ENCODE results near the gene UVRAG.
A peak's percentile ranks its signal among the peaks of the same experiment; 100 is the strongest.
"Not testable (repeated sequence)": the region's sequence is repeated elsewhere in the genome, so short reads cannot be mapped to it uniquely, and the experiment has no call there.

The UVRAG gene

GRCh38 chr11:75973710-75974109 lies 158.7 kb downstream of the UVRAG start:
- DNase-seq = not testable (repeated sequence)

DNA sequence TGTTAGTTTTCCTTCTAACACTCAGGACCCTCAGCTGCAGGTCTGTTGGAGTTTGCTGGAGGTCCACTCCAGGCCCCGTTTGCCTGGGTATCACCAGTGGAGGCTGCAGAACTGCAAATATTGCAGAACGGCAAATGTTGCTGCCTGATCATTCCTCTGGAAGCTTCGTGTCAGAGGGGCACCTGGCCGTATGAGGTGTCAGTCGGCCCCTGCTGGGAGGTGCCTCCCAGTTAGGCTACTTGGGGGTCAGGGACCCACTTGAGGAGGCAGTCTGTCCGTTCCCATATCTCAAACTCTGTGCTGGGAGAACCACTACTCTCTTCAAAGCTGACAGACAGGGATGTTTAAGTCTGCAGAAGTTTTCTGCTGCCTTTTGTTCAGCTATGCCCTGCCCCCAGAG lies 164.1 kb downstream of the UVRAG start:
- DNase-seq = not testable (repeated sequence)

DNA sequence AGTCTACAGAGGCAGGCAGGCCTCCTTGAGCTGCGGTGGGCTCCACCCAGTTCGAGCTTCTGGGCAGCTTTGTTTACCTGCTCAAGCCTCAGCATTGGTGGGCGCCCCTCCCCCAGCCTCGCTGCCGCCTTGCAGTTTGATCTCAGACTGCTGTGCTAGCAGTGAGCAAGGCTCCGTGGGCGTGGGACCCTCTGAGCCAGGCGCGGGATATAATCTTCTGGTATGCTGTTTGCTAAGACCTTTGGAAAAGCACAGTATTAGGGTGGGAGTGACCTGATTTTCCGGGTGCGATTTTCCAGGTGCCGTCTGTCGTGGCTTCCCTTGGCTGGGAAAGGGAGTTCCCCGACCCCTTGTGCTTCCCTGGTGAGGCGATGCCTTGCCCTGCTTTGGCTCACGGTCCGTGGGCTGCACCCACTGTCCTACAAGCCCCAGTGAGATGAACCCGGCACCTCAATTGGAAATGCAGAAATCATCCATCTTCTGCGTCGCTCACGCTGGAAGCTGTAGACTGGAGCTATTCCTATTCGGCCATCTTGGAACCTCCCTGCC lies 164.5 kb downstream of the UVRAG start:
- not testable (repeated sequence) for DNase-seq

DNA sequence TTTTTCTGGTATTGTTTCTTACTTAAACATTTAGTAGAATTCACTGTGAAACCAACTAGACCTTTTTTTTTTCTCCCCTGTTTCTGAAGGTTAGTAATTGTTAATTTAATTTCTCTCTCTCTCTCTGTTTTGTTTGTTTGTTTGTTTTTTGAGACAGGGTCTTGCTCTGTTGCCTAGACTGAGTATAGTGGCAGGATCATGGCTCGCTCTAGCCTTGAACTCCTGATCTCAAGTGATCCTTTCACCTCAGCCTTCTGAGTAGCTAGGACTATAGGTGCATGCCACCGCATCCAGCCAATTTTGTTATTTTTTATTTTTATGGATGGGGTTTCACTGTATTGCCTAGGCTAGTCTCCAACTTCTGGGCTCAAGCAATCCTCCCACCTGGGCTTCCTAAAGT lies 165.0 kb downstream of the UVRAG start:
- DNase-seq = no peak

- DNase-seq = no peak
Observed at GRCh38 chr11:75981546-75981945, 166.5 kb downstream of the UVRAG start.

DNA sequence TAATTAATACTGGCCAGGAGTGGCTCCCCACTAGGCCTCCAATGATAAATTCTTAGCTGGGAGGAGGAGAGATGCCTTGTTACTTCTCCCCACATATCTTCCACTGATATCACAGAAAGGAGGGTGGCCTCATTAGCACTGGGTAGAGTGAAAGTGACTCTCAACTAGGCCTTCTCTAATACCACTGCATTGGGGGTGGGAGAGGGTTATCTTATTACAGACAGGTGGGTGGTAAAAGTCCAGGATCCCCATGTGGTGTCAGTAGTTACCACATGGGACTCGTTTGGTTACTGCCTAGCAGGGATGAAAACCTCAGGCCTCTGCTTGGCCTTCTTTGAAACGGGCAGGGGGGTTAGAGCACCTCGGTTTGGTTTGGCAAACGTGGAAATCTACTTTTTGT lies 167.3 kb downstream of the UVRAG start:
- DNase-seq = no peak

DNA sequence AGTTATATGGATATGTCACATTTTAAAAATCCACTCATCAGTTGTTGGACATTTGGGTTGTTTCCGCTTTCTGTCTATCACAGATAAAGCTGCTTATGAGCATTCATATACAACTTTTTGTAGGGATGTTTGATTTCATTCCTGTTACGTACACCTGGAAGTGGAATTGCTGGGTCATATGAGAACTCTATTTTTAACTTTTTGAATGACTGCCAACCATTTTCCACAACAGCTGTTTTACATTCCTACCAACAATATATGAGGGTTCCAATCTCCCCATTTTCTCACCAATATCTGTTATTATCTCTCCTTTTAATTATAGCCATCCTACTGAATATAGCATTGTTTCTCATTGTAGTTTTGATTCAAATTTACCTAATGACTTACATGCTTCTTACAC lies 172.0 kb downstream of the UVRAG start:
- DNase-seq = no peak

DNA sequence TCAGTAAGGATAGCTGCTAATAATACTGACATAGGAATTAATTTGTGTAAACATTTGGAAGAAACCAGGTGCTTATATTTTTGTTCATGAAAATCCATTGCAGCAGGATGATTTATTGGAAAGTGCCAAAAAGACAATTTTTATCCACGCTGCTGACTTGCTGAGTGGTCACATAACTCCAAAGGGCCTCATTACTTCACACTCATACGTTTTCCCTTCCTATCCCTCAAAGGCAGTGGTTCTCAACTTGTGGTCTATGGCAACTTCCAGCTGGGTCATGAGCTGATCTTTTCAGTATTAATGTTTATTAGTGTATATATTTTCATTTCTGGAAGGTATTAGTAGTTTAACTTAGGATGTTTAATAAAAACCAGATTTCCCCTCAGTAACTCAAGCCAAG lies 178.1 kb downstream of the UVRAG start:
- no peak for DNase-seq

DNA sequence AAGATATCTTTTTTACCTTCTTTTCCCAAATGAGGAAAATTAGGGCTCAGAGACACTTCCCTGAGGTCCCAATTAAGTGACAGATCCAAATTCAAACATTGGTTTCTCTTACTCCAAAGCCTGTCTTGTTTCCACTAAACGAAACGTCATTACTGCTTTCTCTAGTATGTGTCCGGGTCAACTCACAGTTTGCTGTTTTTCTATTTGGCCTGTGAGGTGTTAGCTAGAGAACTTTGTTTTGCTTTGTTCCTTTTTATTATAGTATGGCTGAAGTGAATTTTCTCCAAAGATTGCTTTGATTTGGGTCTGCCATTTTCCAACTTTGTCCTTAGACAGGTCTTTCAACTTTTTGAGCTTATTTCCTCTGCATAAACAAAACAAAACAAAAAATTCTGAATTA lies 179.6 kb downstream of the UVRAG start:
- no peak for DNase-seq

DNA sequence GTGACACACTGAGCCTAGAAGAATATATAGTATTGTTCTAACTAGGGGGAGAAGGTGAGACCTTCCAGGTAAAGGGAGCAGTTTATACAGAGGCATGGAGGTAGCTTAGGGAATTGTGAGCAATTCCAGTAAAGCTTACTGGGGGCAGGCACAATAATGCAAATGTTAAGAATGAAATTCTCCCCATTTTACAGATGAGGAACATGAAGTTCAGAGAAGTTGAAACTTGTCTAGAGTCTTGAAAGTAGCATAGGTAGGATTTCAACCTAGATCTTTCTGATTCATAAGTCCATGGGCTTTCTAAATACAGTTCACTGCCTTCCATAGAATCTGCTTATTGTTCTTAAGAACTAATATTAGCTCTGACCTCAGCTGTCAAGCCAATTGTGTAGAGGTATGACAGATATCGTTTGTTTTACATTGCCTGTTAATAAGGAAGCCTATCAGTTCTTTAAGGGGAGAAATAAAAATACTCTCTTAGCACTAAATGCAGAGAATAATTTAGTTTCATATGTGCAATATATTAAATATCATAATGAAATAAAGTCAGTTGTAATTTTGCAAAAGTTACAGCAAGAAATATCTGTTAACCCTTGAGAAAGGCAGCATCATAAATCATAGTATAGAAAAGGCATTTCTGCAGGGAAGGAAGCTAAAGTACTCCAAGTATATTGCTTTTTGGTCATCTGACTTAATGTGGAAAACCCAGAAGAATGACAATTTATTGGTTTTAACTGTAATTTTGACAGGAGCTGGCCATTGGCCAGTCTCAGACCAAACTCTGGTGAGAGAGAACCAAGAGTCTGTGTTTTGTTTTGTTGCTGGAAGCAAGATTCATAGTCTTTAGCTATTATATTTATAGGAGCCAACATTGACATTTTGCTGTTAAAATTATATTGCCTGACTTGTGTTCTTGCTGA lies 181.8 kb downstream of the UVRAG start:
- no peak for DNase-seq

- no peak for DNase-seq
Observed at GRCh38 chr11:76004400-76004799, 189.4 kb downstream of the UVRAG start.

- no peak for DNase-seq
Observed at GRCh38 chr11:76005756-76006155, 190.7 kb downstream of the UVRAG start.

GRCh38 chr11:76007166-76007565 lies 192.2 kb downstream of the UVRAG start:
- DNase-seq = no peak

GRCh38 chr11:76008474-76008873 lies 193.5 kb downstream of the UVRAG start:
- DNase-seq = no peak

DNA sequence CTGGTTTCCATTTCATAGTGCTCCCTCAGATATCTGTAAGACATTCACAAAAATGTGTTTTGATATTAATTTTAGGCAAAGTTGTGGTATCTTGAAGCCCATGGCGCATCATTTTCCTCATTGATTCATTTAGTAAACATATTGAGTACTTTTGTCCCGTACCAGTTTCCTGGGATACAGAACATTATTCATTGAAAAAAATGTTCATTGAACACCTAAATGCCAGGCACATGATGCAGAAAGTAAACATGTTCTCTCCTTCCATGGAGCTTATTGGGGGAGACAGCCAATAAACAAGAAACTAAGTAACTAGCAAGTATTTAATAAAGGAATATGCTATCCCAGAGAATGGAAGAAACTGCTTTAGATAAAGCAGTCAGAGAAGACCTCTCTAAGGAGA lies 195.0 kb downstream of the UVRAG start:
- no peak for DNase-seq

DNA sequence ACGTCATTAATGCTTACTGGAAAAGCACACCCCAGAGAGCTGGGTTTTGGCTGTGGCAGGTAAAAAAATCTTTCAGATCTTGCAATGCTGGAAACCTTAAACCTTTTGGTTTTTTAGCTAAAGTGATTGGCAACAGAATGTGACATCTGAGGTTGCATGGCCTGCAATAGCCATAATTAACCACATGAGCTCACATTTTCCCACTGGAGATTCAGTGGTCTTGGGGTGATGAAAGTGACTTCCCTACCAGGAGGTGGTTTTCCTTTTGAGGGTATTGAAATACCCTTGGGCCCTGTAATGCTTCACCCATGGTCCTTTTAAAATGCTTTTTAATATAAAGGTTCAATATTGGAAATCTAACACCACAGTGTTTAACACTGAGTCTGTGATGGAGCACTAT lies 198.5 kb downstream of the UVRAG start:
- no peak for DNase-seq

DNA sequence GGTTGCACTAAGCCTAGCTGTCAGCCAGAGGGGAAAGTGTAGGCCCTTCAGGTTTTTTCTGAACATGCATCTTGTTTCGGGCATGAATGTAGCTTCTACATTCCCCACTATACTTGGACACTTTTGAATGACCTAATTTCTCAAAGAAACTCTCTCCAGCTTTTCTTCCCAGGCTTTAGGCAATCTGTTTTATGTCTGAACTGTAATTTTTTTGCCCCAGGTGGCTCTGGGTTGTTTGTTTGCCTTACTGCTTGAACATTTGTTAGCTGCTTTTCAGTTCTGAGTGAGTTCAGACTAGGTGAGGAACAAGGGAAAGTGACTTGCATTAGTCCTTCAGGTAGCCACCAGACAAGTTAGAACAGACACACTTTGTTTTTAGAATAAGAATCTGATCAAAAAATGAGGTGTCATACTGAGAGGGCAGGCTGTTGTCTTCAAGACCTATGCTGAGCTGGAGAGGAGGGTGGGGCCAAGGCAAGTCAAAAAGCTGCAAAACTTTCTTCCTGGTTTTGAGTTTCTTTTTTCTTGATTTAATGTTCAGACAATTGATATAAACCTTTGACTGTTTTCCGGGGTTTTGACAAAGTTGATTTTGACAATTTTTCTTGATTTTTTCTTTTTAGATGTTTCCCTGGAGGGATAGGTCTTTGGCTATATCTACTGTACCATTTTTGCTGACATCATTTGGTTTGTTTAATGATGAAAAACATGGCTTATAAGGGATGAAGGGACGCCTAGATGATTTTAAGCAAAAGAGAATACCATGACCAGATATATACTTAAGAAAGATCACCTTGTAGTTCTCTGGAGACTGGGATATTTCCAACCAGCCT lies 208.4 kb downstream of the UVRAG start:
- DNase-seq = no peak

- DNase-seq = no peak
Observed at GRCh38 chr11:76025068-76025467, 210.1 kb downstream of the UVRAG start.

- no peak for DNase-seq
Observed at GRCh38 chr11:76025817-76026216, 210.8 kb downstream of the UVRAG start.

DNA sequence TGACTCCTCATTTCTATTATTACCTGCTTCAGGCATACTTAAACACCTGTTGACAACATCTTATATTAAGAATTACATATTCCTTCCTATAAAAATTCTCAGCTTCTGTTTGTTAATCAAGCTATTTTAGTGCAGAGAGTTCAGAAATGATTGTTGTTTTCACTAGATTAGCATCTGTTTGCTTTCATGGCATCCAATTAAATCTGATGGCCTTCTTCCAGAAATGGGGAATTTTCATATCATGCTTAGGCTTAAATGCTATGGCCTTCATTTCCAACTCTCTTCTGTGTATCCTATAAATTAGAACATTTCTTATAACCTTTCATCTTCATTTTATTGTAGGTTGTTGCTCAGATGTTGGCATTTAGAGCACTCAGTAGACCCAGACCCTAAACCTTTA lies 211.3 kb downstream of the UVRAG start:
- no peak for DNase-seq

DNA sequence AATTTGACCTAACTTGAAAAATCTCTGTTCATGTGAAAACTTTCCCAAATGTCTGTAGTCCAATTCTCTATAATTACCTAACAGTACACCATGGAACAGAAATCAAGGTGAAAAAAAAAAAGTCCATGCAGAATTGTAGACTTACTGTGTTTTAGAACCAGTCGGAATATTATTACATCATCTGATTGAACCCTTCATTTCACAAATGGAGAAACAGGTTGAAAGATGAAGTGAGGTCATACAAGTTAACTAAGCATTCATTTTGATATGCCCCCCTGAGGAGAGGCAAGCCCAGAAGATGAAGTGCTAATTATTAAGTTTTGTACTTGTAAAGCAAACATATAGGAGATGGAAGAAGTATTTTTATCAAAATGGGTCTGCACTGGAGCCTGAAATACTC lies 211.9 kb downstream of the UVRAG start:
- no peak for DNase-seq

- DNase-seq = no peak
Observed at GRCh38 chr11:76030286-76030685, 215.3 kb downstream of the UVRAG start.

DNA sequence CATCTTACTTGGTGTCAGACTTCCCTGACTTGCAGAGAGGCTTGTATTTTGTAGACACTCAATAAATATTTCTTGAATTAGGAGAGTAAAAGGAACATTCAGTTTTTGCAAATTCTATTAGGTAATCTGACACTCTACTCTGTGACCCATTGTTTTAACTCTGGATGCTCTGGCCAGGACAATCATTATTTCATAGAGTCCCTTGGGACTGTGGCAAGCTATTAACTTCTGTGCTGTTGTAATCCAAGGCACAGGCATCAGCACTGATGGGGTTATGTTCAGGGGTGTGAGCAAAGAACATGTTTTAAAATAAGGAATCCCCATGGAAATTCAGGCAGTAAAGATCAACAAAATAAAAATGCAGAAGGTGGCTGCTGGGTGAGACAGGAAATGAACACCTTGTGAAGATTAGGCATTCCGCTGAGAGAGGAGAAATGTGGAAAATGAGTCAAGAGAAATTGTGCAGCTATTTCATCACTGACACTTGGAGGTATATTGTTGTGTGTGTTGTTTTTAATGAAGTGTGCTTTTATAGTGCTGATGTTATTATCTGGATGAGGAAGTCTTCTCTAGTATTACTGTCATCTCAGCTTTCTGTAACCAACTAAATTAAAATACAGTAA lies 216.1 kb downstream of the UVRAG start:
- DNase-seq = peak in 1 of 2 experiments; percentile 55

Measured in NCI-H526 (cell line).